ENCODE results near the gene NAGPA.

- TF ChIP-seq, protein P1, sequence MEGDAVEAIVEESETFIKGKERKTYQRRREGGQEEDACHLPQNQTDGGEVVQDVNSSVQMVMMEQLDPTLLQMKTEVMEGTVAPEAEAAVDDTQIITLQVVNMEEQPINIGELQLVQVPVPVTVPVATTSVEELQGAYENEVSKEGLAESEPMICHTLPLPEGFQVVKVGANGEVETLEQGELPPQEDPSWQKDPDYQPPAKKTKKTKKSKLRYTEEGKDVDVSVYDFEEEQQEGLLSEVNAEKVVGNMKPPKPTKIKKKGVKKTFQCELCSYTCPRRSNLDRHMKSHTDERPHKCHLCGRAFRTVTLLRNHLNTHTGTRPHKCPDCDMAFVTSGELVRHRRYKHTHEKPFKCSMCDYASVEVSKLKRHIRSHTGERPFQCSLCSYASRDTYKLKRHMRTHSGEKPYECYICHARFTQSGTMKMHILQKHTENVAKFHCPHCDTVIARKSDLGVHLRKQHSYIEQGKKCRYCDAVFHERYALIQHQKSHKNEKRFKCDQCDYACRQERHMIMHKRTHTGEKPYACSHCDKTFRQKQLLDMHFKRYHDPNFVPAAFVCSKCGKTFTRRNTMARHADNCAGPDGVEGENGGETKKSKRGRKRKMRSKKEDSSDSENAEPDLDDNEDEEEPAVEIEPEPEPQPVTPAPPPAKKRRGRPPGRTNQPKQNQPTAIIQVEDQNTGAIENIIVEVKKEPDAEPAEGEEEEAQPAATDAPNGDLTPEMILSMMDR (IDR thresholded peaks at IDR 0.05; ENCODE audit: insufficient read depth, low read depth, low read length), result no peak
- TF ChIP-seq EZH2 (IDR thresholded peaks at IDR 0.05; ENCODE audit: insufficient read depth, low read length), result no peak
These were observed 52.3 kb downstream of the NAGPA start for GRCh38 chr16:4981473-4981872.
